ENCODE data around the gene PITX3. TPM values are rescaled to one million over a fixed set of nuclear protein-coding genes. Genes with fewer than 3 reads are reported as not detected.

PITX3 gene
- polyA plus RNA-seq, 1 of the 3 experiments (the other 2 are of a cell fraction) = not detected

GRCh38 chr10:102261842-102262241 is 20.5 kb upstream of the PITX3 start:
- TF ChIP-seq IRF3 (IDR thresholded peaks at IDR 0.05; ENCODE audit: low read depth, low read length) = no peak
- no peak for TF ChIP-seq NFIC (IDR thresholded peaks at IDR 0.05; ENCODE audit: borderline replicate concordance)
- no peak for TF ChIP-seq SIN3A (IDR thresholded peaks at IDR 0.05; ENCODE audit: borderline replicate concordance, low read depth, low read length)
- no peak for TF ChIP-seq USF1 (IDR thresholded peaks at IDR 0.05; ENCODE audit: borderline replicate concordance, low read depth)
- TF ChIP-seq POLR2AphosphoS5 (IDR thresholded peaks at IDR 0.05; ENCODE audit: low read depth, low read length) = no peak
- TF ChIP-seq RAD21 (IDR thresholded peaks at IDR 0.05; ENCODE audit: low read length) = no peak
- TF ChIP-seq RXRA (IDR thresholded peaks at IDR 0.05; ENCODE audit: borderline replicate concordance, low read depth) = no peak
- no peak for TF ChIP-seq JUND (IDR thresholded peaks at IDR 0.05)
- no peak for TF ChIP-seq GATA2 (CRISPR knock-in tag; IDR thresholded peaks at IDR 0.05)
- no peak for TF ChIP-seq RFX5 (IDR thresholded peaks at IDR 0.05; ENCODE audit: low read length)
- no peak for TF ChIP-seq CTCF (IDR thresholded peaks at IDR 0.05)
- TF ChIP-seq USF2 (IDR thresholded peaks at IDR 0.05; ENCODE audit: borderline replicate concordance, low read depth, low read length) = no peak
- TF ChIP-seq NRF1 (IDR thresholded peaks at IDR 0.05; ENCODE audit: low read depth, low read length) = no peak
- no peak for TF ChIP-seq REST (IDR thresholded peaks at IDR 0.05; ENCODE audit: low read depth, low read length)
- TF ChIP-seq TAF1 (IDR thresholded peaks at IDR 0.05; ENCODE audit: borderline replicate concordance, low read depth, low read length) = no peak
- no peak for TF ChIP-seq CHD2 (IDR thresholded peaks at IDR 0.05; ENCODE audit: low read length, partially characterized antibody)
- TF ChIP-seq FOSL2 (IDR thresholded peaks at IDR 0.05; ENCODE audit: borderline replicate concordance, low read depth) = no peak
- no peak for TF ChIP-seq TEAD4 (IDR thresholded peaks at IDR 0.05; ENCODE audit: borderline replicate concordance, insufficient read depth)
- no peak for TF ChIP-seq FOXM1 (IDR thresholded peaks at IDR 0.05; ENCODE audit: low read depth)
- POLR2A ChIA-PET = no interaction called here

More at GRCh38 chr10:102261842-102262241, 20.5 kb upstream of the PITX3 start:
- Histone ChIP-seq H3K4me1 (ENCODE audit: control insufficient read depth in 1 of 2, insufficient read depth in 2 of 2, low read depth in 1 of 2, low read length in 1 of 2) (no peaks in the 10 kb centered on the region), H4K20me1 (ENCODE audit: insufficient read depth) (peaks cover 24% of the 10 kb centered on the region), H3K9me3 (no peaks in the 10 kb centered on the region), H3K9me2 (no peaks in the 10 kb centered on the region), H3K27me3 (ENCODE audit: insufficient read depth) (no peaks in the 10 kb centered on the region), H3K4me3 (ENCODE audit: low read depth in 2 of 2, low read length in 1 of 2) (no peak overlapping the region), H2AFZ (ENCODE audit: low read depth) (no peak overlapping the region), H3K4me2 (no peak overlapping the region), H3K9ac (no peak overlapping the region), H3K27ac (ENCODE audit: low read depth in 2 of 2, low read length in 1 of 2) (no peak overlapping the region), H3K79me2 (ENCODE audit: insufficient read depth) (peaks cover 67% of the 10 kb centered on the region), H3K36me3 (replicated peaks in 1 of 2; ENCODE audit: control insufficient read depth in 1 of 2, insufficient read depth in 2 of 2, low read length in 1 of 2) (peaks cover 22 to 32% of the 10 kb centered on the region in 2 experiments), H3F3A (replicated peaks; ENCODE audit: insufficient read depth) (peaks cover 10% of the 10 kb centered on the region)
- 90% methylated on average over 6 of the region's 6 CpGs for WGBS (ENCODE audit: low lambda C conversion rate)
- DNase-seq = no peak
- CTCF ChIA-PET = no interaction called here

Data from SK-N-SH (cell line).